Left lobe of liver (tissue), 2 donors: Measurements from ENCODE around the gene PACRGL. TPM values are rescaled to one million over a fixed set of nuclear protein-coding genes. Genes with fewer than 3 reads are reported as not detected.
A peak's percentile ranks its signal among the peaks of the same experiment; 100 is the strongest.
"Not testable (repeated sequence)": the region's sequence is repeated elsewhere in the genome, so short reads cannot be mapped to it uniquely, and the experiment has no call there.

Experiments used
- ATAC-seq: fragments of 200-7000 bp; cut with Tn5 transposase; one replicate; pipeline ENCODE4 v1.9.1; 2020; ENCODE audit warnings: mild to moderate bottlenecking, moderate library complexity
- DNase-seq: peaks from one replicate; pipeline ENCODE4 v3.0.0-alpha.2; 2020; ENCODE audit warnings: low spot score
- total RNA-seq: library from RNA; stranded (reverse); gene quantifications from one replicate; pipeline ENCODE4 v1.2.1, GENCODE V29; 2021
- donor health status: DM: no; HTN: no; CAD: no; lungs with moderate emphysema.
- donor health status: DM: no; HTN: yes; CAD: no.

The PACRGL gene
- total RNA-seq, 1 donor from 2014 or later, result 5.1 TPM

GRCh38 chr4:20723019-20723418 lies 22.8 kb downstream of the PACRGL start:
- DNase-seq (no peak), ATAC-seq (no peak)

DNA sequence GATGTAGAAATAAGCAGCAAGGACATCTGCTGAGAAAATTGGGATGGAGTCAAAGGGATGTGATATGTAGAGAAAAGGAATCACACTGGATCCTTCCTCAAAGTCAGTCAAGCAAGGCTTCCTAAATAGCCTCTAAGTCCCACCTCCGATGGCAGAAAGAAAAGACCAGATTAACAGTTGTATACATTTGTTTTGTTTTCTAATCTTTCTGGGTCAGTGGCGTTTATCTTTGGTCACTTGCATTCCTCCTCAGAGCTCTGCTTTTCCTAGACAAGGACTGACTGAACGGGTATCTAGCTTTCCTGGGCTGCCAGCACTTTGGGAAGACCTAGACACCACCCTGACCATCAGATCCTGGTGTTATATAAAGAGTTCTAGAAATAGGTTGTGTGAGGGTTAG lies 23.2 kb downstream of the PACRGL start:
- no peak for DNase-seq
- no peak for ATAC-seq

DNA sequence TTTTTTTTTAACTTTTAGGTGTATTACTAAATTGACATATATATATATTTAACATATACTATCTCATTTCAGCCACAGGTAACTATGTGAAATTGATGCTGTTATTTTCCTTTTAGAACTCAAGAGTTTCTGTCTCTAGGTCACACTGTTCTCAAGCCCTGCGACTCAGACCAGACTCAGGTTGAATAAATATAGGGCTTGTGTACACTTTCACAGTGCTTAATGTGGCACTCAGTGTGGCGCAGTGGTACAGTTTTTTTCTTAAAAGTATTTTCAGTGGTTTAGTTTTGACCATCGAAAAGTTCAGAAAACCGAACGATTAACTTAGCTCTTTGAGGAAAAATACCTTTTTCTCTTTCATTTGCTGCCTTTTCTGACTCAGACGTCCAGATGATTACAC lies 24.7 kb downstream of the PACRGL start:
- DNase-seq (no peak), ATAC-seq (no peak)

- ATAC-seq (no peak), DNase-seq (no peak)
Observed at GRCh38 chr4:20735931-20736330, 35.7 kb downstream of the PACRGL start.

GRCh38 chr4:20746000-20746399 lies 45.7 kb downstream of the PACRGL start:
- not testable (repeated sequence) for DNase-seq, ATAC-seq

DNA sequence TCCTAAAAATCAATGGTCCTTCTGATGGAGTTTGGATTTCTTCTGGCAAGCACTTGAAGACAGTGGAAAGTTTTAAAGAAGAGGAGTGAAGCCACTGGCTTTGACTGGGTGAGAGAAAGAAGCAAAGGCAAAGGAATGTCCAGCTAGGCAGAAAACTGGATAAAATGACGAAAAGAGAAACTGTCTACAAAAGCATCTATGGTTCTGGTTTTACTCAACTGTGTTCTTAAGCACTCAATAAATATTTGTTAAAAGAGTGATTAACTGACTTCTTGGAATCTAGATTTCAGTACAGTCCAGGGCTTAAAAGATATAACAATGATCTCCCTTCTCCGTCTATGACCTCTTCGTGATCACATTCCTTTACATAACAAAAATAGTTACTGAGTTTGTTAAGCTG lies 52.4 kb downstream of the PACRGL start:
- no peak for DNase-seq
- ATAC-seq, result no peak

DNA sequence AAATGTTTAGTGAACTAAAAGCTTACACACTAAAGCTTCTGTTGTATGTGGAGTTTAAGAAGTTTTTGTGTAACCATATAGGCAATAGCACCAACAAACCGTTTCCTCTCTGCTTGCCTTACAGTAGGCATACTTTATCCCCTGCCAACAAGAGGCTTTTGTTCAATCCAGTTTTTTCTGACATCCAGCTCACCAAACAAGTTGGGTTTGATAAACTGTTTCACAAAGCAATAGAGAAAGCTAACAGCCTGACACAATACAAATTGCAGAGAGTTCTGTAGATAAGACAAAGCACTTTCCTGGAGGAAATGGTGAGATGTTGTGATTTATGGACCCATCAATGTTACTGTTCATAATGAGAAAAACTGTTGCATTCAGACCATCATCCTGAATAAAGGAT lies 53.8 kb downstream of the PACRGL start:
- ATAC-seq (no peak), DNase-seq (no peak)

DNA sequence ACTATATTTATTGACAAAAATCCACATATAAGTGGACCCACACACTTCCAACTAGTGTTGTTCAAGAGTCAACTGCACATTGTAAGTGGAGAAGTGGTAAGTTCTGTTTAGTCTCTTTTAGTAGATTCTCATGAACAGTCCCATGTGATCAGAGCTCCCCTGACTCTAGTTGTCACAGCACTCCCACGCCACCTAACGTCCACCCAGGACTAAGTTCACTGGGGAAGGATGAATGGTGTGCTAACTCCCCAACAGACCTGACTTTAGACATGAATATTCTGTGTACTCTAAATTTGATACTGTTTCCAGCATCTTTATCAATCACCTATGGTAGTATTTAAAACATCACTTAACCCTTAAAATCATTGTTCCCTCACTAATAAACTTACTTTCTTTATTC lies 59.8 kb downstream of the PACRGL start:
- no peak for DNase-seq

GRCh38 chr4:20761382-20761781 lies 61.1 kb downstream of the PACRGL start:
- no peak for DNase-seq
- ATAC-seq, result peak; percentile 49

More for the DNA sequence above, 59.8 kb downstream of the PACRGL start:
- ATAC-seq, result no peak

DNA sequence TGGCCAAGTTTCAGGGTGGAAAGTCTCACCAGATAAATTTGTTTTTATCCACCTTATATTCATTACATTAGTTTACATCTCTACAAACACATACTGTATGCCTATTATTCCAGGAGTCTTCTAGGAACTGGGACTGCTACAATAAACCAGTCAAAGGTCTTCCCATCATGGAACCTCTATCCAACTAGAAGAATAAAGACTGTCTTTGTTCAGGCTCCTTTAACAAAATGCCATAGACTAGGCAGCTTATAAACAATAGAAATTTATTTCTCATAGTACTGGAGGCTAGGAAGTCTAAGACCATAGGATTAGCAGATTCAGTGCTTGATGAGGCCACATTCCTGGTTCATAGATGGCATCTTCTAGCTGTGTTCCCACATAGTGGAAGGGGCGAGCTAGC lies 61.6 kb downstream of the PACRGL start:
- ATAC-seq (no peak), DNase-seq (no peak)

GRCh38 chr4:20764366-20764992 lies 64.2 kb downstream of the PACRGL start:
- ATAC-seq, result no peak
- no peak for DNase-seq

GRCh38 chr4:20773144-20773997 lies 73.1 kb downstream of the PACRGL start:
- DNase-seq (peak; percentile 44), ATAC-seq (peak; percentile 89)

- ATAC-seq, result no peak
Observed at GRCh38 chr4:20778896-20779295, 78.6 kb downstream of the PACRGL start.

DNA sequence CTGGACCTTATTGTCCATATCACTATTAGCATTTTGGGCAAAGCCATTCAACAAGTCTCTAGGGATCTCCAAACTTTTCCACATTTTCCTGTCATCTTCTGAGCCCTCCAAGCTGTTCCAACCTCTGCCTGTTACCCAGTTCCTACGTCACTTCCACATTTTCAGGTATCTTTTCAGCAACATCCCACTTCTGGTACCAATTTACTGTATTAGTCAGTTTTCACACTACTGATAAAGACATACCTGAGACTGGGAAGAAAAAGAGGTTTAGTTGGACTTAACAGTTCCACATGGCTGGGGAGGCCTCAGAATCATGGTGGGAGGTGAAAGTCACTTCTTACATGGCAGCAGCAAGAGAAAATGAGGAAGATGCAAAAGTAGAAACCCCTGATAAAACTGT lies 82.9 kb downstream of the PACRGL start:
- not testable (repeated sequence) for ATAC-seq, DNase-seq

More at GRCh38 chr4:20778896-20779295, 78.6 kb downstream of the PACRGL start:
- DNase-seq, result no peak

GRCh38 chr4:20787940-20788665 lies 87.8 kb downstream of the PACRGL start:
- no peak for DNase-seq
- no peak for ATAC-seq
